GM21515 (cell line): Measurements from ENCODE around the gene GPR78.

Experiments
- ATAC-seq: cut with Tn5 transposase; IDR thresholded peaks from one replicate; pipeline ENCODE4 v1.9.1; 2021; ENCODE audit not compliant: unreplicated experiment

The GPR78 gene

DNA sequence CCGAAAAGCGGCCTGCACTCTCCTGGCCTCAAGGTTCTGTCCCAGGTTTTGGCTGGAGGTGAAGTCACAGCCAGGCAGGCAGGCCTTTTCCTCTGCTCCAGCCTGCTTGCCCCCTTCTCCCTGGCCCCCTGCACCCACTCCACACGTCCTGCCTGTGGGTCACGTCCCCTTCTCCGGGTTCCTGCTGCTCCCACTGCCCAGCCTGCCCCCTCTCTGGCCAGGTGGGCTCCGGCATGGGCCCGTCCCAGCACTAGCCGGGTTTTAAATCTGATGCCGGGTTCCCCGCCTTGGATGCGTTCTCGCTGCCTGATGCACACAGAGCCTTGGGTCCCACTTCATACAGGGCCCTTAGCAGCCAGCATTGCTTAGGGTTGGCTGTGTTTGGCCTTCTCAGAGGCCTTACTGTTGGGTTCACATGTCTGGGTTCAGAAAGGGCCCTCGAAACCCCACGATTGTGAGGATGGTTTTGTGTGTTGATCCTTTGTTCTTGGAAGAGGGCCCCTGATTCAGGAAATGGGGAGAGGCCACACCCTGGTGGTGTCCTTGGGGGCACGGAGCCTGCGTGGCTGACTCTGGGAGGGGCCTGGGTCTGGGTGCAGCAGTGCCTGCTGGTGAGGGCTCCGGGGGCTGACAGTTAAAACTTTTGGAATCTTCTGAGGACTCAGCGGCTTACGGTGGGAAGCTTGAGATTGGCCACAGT lies 18.3 kb downstream of the GPR78 start:
- no peak for ATAC-seq

DNA sequence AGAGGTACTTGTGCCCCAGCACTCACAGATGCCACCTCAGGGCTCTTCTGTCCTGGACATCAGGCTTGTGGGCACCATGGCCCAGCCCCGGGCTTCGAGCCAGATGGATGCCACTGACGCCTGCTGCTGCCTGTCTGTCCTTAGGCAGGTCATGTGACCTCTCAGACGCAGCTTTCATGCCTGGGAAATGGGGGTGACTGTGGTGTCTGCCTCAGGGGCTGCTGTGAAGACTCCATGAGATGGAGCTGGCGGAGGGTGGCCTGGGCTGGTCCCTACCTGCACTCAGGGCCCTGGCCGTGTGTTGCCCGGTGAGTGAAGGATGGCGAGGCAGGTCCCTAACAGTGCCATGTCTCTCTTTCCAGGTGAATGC lies 18.9 kb downstream of the GPR78 start:
- no peak for ATAC-seq

DNA sequence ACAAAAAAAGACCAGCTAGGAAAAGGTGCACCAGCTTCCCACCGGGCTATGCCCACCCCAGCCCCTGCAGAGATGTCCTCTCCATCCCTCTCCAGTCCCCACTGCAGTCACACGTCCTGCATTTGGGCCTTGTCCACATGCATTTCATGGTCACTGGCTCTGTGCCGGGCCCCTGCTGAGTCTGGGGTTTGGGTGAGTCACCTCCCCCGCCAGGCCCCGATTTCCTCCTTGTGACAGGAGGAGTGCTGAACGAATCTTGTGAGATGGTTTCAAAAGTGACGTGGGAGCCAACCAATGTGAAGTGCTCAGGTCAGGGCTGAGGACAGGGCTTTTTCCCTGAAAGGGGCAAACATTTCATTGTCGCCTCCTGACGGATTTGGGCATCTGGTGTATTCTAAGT lies 19.5 kb downstream of the GPR78 start:
- no peak for ATAC-seq

DNA sequence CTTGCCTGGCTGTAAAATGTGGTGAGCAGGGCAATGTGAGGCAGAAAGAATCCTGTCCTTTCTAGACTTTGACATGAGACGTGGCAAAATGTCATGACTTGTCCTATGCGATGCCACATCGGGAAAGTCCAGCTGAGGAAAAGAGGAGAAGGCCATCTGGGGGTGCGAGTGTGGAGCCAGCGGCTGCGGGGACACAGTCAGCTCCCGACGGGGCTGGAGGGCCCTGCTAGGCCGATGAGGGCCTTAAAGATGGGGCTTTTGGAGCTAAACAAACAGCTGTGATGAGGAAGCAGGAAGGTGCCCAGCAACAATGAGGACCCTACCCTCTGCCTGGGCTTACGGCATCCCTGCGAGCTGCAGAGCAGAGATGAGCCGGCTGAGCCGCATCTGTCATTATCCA lies 20.1 kb downstream of the GPR78 start:
- no peak for ATAC-seq

DNA sequence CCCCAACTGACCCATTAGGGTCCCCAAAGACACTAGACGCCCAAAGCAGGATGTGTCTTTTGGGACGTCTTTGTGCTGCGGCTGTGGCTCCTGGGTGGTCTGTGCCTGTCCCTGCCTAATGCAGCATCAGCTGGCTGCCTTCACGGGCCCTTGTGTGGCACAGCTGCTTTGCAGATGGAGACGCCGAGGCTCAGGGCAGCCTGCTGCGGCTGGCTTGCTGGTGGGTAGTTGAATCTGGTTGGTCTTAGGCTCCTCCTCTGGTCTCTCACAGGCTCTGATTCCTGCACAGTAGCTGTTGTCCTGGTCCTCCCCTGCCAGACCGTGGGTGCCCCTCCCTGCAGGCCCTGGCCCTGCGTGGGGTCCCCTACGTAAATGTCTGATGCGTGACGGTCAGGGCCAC lies 20.5 kb downstream of the GPR78 start:
- no peak for ATAC-seq

DNA sequence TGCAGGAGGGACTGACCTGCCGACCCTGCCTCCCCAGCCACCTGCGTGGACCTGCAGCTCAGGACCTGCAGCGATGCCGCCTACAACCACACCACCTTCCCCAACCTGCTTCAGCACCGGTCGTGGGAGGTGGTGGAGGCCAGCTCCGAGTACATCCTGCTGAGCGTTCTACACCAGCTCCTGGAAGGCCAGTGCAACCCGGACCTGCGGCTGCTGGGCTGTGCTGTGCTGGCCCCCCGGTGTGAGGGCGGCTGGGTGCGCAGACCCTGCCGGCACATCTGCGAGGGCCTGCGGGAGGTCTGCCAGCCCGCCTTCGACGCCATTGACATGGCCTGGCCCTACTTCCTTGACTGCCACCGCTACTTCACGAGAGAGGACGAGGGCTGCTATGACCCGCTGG lies 20.9 kb downstream of the GPR78 start:
- no peak for ATAC-seq

DNA sequence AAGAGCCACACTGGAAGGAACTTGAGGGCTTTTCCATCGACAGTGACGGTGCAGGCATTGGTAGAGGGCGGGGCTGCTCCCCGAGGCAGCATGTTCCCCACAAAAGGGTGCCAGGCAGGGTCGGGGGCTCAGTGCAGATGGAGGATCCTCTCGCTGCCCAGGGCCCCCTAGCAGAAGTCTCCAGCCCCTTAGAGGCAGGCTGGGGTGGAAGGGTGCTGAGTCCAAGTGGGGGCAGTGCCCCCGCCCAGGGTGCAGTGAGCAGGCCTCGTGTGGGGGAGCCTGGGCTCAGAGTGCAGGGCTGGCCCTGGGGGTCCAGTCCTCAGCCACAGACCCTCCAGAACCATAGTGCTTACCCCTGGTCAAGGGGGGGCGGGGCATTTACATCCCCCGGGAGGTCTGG lies 21.4 kb downstream of the GPR78 start:
- no peak for ATAC-seq

DNA sequence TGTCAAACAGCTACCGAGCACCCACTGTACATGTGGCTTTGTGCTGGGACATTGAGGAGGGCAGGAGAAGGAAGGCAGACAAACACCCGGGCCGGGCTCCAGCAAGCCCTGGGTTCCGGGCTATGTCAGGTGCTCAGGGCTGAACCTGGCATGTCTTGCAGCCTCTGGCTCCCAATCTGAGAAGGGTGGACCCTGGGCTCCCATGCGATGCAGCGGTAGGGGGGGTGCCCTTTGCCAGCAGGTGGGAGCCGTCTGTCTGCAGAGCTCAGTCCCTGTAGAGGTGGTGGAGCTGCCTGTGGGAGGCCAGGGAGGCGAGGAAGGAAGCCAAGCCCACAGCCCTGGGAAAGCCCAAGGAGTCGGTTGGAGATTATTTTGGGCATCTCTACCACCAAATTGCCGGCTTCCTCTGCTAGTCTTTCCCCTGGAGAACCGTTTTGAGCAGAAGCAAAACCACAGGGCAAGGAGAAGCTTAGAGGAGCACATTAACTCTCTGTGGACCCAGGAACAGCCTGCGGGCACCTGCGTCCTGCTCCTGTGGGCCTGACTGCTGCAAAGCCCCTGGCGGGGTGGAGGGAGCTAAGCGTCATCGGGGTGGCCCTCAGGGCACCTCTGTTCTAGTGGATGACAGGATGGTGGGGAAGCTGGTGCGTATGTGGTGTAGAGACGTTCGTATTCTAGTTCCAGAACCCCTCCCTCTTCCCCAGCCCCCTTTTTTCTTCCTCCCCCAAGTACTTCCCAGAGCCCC lies 22.7 kb downstream of the GPR78 start:
- ATAC-seq = no peak

DNA sequence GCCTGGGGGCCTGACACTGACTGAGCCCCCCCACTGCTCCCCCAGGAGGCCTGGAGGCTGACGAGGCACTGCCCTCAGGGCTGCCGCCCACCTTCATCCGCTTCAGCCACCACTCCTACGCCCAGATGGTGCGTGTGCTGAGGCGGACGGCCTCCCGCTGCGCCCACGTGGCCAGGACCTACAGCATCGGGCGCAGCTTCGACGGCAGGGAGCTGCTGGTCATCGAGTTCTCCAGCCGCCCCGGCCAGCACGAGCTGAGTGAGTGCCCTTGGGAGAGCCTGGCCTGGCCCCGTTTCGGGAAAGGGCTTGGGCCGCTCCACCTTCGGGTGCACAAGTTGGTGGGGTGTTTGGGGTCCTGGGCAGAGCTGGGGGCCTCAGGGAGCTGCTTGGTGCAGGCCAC lies 23.7 kb downstream of the GPR78 start:
- ATAC-seq = no peak

DNA sequence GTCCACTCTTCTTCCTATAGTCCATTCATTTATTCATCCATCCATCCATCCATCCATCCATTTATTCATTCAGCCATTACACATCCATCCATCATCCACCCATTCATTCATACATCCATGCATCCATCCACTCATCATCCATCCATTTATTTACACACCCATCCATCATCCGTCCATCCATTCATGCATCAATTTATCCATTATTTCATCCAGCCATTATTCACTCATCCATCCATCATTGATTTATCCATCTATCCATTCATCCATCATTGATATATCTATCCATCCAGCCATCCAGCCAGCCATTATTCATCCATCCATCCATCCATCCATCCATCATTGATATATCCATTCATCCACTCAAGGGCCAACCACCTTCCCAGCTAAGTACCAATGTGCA lies 25.1 kb downstream of the GPR78 start:
- no peak for ATAC-seq

DNA sequence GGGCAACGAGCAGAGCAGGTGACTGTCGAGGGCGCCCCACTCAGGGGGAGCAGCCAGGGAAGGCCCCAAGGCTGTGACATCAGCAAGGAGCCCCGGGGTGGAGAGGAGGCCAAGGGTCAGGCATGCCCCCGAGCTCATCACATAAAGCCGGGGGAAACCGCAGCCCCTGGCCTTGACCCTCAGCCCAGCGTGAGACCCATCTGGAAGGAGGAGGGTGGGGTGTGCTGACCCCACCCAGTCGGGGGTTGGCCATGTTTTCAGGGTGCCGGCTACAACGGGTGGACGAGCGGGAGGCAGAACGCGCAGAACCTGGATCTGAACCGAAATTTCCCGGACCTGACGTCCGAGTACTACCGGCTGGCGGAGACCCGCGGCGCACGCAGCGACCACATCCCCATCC lies 26.3 kb downstream of the GPR78 start:
- no peak for ATAC-seq

DNA sequence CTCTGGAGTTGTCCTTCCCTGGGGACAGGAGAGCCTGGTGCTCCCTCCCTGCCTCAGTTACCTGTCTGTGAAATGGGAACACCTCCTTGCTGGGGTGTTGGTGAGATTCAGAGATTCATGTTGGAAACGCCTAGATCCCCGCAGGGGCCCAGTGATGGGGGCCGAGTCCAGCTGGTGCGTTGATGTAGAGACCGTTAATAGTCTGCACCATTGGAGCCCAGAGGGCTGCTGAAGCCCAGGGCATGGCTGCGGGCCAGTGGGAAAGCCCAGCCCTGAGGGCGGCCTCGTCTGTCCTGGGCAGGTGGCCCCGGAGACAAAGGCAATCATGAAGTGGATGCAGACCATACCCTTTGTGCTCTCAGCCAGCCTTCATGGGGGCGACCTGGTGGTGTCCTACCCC lies 26.8 kb downstream of the GPR78 start:
- ATAC-seq = no peak

DNA sequence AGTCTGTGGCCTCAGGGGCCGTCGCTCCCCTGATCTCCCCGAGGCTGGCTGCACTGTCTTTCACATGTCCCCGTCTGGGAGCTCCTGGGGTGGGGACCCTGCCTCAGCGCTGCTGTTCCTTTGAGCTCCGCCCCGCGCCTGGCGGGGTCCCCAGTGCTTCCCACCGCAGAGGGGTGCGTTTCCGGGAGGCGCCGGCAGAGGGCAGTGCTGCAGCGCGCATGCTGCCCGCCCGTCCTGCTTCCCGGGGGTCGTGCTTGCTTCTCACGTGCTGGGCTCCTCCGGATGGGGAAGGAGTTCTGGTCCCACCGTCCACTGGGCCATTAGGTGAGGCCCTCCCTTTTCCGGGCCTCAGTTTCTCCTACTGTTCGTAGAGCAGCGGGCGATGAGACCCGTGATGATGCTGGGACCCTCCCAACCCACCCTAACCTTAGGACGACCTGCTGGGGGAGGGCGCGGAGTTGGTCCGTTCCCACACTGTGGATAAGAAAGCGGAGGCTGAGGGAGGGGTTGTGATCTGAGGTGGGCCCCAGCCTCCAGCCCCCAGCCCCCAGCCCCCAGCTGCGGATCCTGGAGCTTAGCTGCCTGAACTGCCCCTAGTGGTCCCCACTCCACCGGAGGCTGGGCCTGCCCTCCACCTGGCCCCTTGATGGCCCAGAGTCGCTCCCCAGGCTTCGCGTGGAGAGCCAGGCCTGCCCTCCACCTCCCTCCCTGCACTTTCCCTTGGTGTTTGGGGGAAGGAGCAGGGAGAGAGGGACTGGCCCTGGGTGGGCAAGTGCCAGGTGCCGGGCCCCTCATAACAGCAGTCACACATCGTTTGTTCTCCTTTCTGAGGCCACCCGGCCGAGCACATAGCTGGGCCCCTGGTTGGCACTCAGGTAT lies 27.6 kb downstream of the GPR78 start:
- no peak for ATAC-seq

DNA sequence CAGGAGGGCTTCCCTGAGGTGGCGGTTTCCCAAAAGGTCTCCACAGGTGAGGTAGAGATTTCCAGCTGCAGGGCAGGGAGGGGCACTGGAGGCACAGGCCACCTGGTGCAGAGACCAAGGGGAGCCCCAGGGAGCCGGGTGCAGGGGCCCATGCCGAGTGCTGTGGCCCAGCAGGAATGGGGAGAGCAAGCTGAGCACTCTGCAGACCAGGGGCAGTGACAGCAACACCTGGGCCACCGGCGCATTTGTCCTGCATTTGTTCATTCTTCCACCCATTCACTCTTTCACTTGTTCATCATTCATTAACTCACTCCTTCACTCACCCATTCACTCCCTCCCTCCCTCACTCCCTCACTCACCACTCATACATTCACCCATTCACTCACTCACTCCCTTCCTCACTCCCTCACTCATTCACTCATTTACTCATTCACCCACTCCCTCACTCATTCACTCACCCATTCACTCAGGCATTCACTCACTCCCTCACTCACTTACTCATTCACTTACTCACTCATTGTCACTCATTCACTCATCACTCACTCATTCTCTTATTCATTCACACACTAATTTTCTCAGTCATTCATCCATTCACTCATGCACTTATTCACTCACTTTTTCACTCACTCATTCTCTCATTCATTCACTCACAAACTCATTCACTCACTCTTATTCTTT lies 28.7 kb downstream of the GPR78 start:
- ATAC-seq = no peak

DNA sequence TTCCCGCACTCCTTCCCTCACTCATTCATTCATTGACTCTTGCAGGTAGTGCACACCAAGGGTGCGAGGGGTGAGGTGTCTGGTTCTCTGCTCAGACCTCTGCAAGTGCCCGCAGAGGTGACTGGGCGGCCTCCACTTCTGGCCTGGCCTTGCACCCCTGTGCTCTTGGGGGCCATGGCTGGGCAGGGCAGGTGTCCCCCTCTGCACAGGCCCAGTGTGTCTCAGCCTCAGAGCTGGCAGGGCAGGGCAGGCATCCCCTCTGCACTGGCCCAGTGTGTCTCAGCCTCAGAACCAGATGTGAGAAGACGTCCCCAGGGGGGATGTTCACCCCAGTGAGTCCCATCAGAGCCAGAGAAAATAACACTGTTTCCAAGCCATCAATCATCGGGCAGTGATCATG lies 29.2 kb downstream of the GPR78 start:
- ATAC-seq = no peak

DNA sequence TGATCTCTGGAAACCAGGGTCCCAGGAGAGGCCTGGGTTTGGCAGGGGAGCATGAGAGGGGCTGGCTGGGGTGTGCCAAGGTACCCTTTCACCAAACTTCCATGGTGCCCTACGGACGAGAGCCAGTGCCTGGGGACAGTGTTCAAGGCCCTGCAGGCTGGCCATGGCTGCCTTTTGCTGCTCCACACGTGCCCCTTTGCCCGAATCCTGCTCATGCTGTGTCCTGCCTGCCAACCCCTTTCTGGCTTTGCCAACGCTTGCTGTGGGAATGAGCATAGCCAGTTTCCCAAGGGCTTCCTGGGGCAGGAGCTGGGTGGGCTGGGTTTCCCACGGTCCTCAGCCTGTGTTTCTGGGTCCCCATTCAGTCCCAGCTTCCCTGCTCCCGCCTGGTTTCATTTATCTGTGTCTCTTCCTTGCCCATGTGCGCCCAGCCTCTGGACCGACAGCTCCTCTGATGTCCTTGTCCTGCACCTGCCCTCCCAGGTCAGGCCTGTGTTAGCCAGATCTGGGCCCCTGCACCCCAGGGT lies 29.7 kb downstream of the GPR78 start:
- ATAC-seq = no peak

DNA sequence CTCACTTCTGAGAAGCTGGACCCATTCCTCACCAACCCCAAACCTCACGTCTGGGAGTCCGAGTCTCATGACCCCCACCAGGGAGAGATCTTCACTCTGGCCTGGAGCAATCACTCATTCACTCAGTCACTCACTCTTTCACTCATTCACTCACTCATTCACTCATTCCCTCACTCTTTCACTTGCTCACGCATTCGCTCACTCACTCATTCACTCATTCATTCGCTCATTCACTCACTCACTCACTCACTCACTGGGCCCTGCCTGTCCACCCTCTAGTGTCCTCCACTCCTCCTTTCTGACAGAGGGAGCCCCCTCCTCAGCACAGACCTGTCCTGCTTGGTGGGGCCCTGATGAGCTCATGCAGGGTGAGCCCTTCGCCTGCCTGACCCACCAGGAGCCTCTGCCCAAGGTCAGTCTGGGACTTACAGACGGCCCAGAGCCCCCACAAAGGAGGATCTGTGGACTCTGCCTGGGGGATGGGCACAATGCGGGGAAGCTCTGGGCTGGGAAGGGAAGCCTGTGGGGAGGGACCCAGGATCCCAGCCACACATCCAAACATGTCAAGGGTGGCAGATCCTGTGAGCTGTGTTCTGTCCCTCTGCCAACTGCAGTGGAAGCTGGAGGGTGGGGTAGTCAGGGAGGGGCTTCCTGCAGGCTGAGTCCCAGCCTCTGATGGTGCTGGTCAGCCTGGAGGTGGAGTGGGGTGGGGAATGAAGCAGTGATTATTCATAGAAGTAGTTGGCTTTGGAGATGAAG lies 30.8 kb downstream of the GPR78 start:
- ATAC-seq = no peak

DNA sequence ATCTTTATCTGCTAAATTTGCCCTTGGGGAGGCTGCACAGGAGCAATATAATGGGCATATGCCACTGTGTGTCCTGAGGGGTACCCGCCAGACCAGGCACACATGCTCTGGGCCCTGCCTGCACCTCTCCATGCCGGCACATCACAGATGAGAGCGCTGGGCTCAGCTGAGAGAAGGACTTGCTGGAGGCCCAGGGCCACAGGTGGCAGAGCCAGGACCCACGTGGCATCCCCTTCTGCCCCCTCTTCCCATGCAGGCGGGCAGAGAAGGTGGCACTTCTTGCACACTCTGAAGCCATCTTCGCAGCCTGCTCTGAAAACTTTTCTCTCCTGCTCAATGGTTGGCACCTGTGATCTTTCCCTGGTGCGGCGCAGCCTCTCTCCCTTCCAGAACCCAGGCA lies 32.5 kb downstream of the GPR78 start:
- no peak for ATAC-seq

DNA sequence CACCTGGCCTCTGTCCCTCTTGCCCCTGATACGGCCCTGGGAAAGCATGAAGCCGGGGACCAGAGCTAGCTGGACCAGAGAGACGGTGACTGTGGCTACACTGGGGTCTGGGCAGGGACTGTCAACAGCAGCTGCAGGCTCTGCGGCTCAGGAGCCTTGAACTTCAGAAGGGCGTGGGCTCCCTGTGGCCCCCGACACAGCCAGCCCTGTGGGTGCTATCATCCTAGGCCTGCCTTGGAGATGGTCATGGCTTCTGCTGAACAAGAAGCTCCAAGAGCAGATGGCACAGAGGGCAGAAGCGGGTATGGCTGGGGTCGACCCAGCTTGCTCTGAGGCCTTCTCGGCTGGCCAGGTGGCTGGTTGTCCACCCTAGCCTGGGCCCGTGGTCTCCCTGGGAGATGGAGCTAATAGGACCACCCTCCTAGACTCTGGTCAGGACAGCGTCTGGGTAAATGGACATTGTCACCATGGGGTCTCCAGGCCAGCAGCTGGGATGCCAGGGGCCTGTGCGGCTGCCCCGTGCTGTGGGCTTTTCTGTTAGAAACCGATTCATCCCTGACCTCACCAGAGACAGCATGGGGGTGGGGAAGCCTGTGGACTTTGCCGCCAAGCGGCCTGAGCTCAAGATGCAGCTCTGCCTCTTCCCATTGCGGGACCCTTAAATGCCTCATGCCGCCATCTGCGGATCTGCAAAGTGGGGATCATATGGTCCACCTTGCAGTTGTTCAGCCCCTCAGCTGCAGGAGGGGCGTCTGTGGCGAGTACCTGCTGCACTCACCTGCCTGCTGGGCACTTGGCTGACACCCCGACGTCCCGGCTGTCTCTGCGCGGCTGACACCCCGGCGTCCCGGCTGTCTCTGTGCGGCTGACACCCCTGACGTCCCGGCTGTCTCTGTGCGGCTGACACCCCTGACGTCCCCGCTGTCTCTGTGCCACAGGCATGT lies 33.5 kb downstream of the GPR78 start:
- ATAC-seq = no peak
